DOHH2 (cell line): Measurements from ENCODE around the gene TFDP1.

ENCODE experiments used
- H3F3A ChIP-seq: fragments of 200-600 bp; sonication (generic), shearing (Covaris generic); 2 replicates; pipeline ENCODE4 v1.6.0; 2016; ENCODE audit warnings: antibody characterized with exemption, mild to moderate bottlenecking; ENCODE audit not compliant: control insufficient read depth, insufficient read depth
- H3K27ac ChIP-seq: fragments of 200-600 bp; sonication (generic); 2 replicates; pipeline ENCODE4 v1.5.1; 2014; ENCODE audit warnings: low read depth, mild to moderate bottlenecking, low read length, moderate library complexity
- H3K27me3 ChIP-seq: fragments of 200-600 bp; sonication (generic); 2 replicates; pipeline ENCODE4 v1.6.1; 2014; ENCODE audit warnings: mild to moderate bottlenecking, low read length, mixed read lengths; ENCODE audit not compliant: control insufficient read depth
- H3K36me3 ChIP-seq: fragments of 200-600 bp; sonication (generic); 2 replicates; pipeline ENCODE4 v1.6.1; 2014; ENCODE audit warnings: mild to moderate bottlenecking, low read length, moderate library complexity, mixed read lengths; ENCODE audit not compliant: control insufficient read depth
- H3K4me1 ChIP-seq: fragments of 200-600 bp; sonication (generic); 2 replicates; pipeline ENCODE4 v1.6.1; 2014; ENCODE audit warnings: mild to moderate bottlenecking, low read length, mixed read lengths; ENCODE audit not compliant: control insufficient read depth
- H3K4me2 ChIP-seq: fragments of 200-600 bp; sonication (generic); 2 replicates; pipeline ENCODE4 v1.6.0; 2014; ENCODE audit warnings: mild to moderate bottlenecking, low read length, moderate library complexity
- H3K4me3 ChIP-seq: fragments of 200-600 bp; sonication (generic); 2 replicates; pipeline ENCODE4 v1.5.1; 2014; ENCODE audit warnings: mild to moderate bottlenecking, low read length, mixed read lengths
- H3K79me2 ChIP-seq: fragments of 200-600 bp; sonication (generic); 2 replicates; pipeline ENCODE4 v1.6.1; 2014; ENCODE audit warnings: mild to moderate bottlenecking, low read length, mixed read lengths; ENCODE audit not compliant: control insufficient read depth
- H3K9me2 ChIP-seq: fragments of 200-600 bp; sonication (generic); replicated peaks from 2 replicates; pipeline ENCODE4 v1.6.1; 2014; ENCODE audit warnings: mild to moderate bottlenecking, low read length, mixed read lengths; ENCODE audit not compliant: control insufficient read depth
- H3K9me3 ChIP-seq: fragments of 200-600 bp; sonication (generic); 2 replicates; pipeline ENCODE4 v1.6.1; 2014; ENCODE audit warnings: antibody characterized with exemption, low read length, mixed read lengths; ENCODE audit not compliant: control insufficient read depth, insufficient read depth
- H4K20me1 ChIP-seq: fragments of 200-600 bp; sonication (generic); 2 replicates; pipeline ENCODE4 v1.6.0; 2014; ENCODE audit warnings: low read depth, mild to moderate bottlenecking, antibody characterized with exemption, low read length, moderate library complexity; ENCODE audit not compliant: control insufficient read depth, insufficient read depth
- CTCF ChIP-seq: fragments of 200-600 bp; sonication (generic); IDR thresholded peaks from one replicate; pipeline ENCODE4 v1.5.1; 2014; ENCODE audit warnings: antibody characterized with exemption, mild to moderate bottlenecking, low read depth, low read length; ENCODE audit not compliant: poor library complexity, severe bottlenecking
- EZH2phosphoT487 ChIP-seq: fragments of 200-600 bp; sonication (generic); IDR thresholded peaks from 2 replicates; pipeline ENCODE4 v1.6.1; 2017; ENCODE audit warnings: borderline replicate concordance, mild to moderate bottlenecking, antibody characterized with exemption, low read length, moderate library complexity, mixed read lengths

Gene TFDP1

GRCh38 chr13:113631341-113632095 lies 47.0 kb downstream of the TFDP1 start:
- Histone ChIP-seq H3K4me3 (no peak overlapping the region), H3K9me2 (no peaks in the 10 kb centered on the region), H3F3A (no peaks in the 10 kb centered on the region), H3K79me2 (peaks cover 48% of the 10 kb centered on the region), H4K20me1 (peaks cover 18% of the 10 kb centered on the region; the same call in 1 of the 2 replicates), H3K36me3 (peaks cover 97% of the 10 kb centered on the region), H3K27ac (no peak overlapping the region), H3K4me2 (no peak overlapping the region), H3K27me3 (no peaks in the 10 kb centered on the region), H3K9me3 (no peaks in the 10 kb centered on the region), H3K4me1 (no peaks in the 10 kb centered on the region)
- TF ChIP-seq CTCF, result no peak

- H3K36me3 ChIP-seq, result peaks cover 97% of the 10 kb centered on the region
- TF ChIP-seq EZH2phosphoT487, result no peak
- TF ChIP-seq CTCF, result no peak
- H4K20me1 ChIP-seq, result peaks cover 14% of the 10 kb centered on the region; the same call in 1 of the 2 replicates
- H3K4me1 ChIP-seq, result no peaks in the 10 kb centered on the region
- H3K27ac ChIP-seq, result no peak overlapping the region
- no peaks in the 10 kb centered on the region for H3K9me2 ChIP-seq
- no peak overlapping the region for H3K4me3 ChIP-seq
- no peaks in the 10 kb centered on the region for H3F3A ChIP-seq
- H3K79me2 ChIP-seq, result peaks cover 34% of the 10 kb centered on the region
- H3K9me3 ChIP-seq, result no peaks in the 10 kb centered on the region
- no peaks in the 10 kb centered on the region for H3K27me3 ChIP-seq
- no peak overlapping the region for H3K4me2 ChIP-seq
Observed at GRCh38 chr13:113632706-113633484, 48.3 kb downstream of the TFDP1 start.

GRCh38 chr13:113633485-113633873 lies 48.9 kb downstream of the TFDP1 start:
- Histone ChIP-seq H3K4me1 (no peaks in the 10 kb centered on the region), H3K9me2 (no peaks in the 10 kb centered on the region), H3F3A (no peaks in the 10 kb centered on the region), H3K4me3 (no peak overlapping the region), H4K20me1 (peaks cover 9% of the 10 kb centered on the region; the same call in 1 of the 2 replicates), H3K27ac (no peak overlapping the region), H3K9me3 (no peaks in the 10 kb centered on the region), H3K79me2 (peaks cover 28% of the 10 kb centered on the region), H3K36me3 (peaks cover 97% of the 10 kb centered on the region), H3K27me3 (no peaks in the 10 kb centered on the region), H3K4me2 (no peak overlapping the region)
- TF ChIP-seq EZH2phosphoT487, result no peak
- no peak for TF ChIP-seq CTCF
